ENCODE measurements around the gene FOXO3B. TPM values are rescaled to one million over a fixed set of nuclear protein-coding genes. Genes with fewer than 3 reads are reported as not detected.
"Not testable (repeated sequence)": the region's sequence is repeated elsewhere in the genome, so short reads cannot be mapped to it uniquely, and the experiment has no call there.

The FOXO3B gene
- total RNA-seq (1 to 10 TPM; 1.1 to 3.9 (median 3.6) TPM), polyA plus RNA-seq (under 1 TPM in 2 of 3 donors, not detected in 1; 0.25 to 0.37 TPM)
- long read RNA-seq, donor 1, partial matches to known transcripts: 0 of 1 reads
- long read RNA-seq, donor 1, other reads (novel, unspliced or antisense): 0 of 1 reads
- long read RNA-seq, donor 2, partial matches to known transcripts: 0 of 1 reads
- long read RNA-seq, donor 2, other reads (novel, unspliced or antisense): 0 of 1 reads
- long read RNA-seq, donor 3: 0 reads
- long read RNA-seq, donor 4: 0 reads
- long read RNA-seq, donor 5, partial matches to known transcripts: 0 of 2 reads
- long read RNA-seq, donor 5, other reads (novel, unspliced or antisense): 0 of 2 reads
- long read RNA-seq, donor 6, partial matches to known transcripts: 0 of 2 reads
- long read RNA-seq, donor 6, other reads (novel, unspliced or antisense): 0 of 2 reads
- long read RNA-seq, donor 7: 0 reads
- long read RNA-seq, donor 8: 0 reads
- long read RNA-seq, donor 9, partial matches to known transcripts: 0 of 4 reads
- long read RNA-seq, donor 9, other reads (novel, unspliced or antisense): 0 of 4 reads
- long read RNA-seq, donor 10: 0 reads

DNA sequence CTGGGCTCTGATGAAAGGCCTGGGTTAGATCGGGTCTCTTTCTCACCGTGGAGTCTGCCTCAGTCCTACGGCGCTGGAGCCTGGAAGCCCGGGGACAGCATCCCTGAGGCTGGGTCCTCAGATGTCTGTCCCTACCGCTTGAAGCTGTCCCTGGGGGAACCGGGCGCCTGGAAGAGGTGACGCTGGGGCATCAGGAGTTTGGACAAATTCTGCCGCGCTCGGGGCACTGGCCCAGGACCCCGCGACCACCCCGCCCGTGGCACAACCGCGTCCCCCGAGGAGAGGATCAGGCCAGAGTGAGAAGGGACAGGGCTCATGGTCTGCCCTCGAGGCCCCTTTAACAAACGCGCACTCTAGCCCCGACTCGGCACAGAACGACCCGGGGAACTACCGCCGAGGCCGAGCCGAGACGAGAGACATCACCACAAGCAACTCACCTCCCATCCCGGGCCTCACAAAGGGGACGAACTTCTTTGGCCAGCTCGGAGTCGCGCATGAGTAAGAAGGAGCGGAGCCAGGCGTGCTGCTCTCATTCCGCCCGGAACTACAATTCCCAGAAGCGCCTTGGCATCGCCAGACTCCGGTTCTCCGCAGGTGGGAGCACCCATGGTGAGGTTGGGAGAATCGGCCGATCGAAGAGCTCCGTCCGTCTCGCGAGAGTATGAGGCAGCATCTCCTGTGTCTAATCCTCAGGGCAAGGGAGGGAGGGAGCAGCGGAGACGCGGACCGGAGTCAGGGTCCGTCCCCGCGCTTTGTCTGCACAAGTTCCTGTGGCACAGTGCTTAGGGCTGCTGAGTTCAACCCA lies at the start of gene FOXO3B:
TSS of gene FOXO3B (minus strand) at position 548 of the 805 bp plus-strand sequence. CDS start 663 bp downstream, outside the sequence.
- Histone ChIP-seq H3K27ac (peak within 1 kb of the TSS in 3 of 5 donors; percentile 38 to 68 (median 53)), H3K36me3 (peaks cover 0 to 11% (median 2%) of the 10 kb centered on the region in 4 donors), H3K4me3 (peak within 1 kb of the TSS; percentile 50 to 65 (median 52))
- H3K27me3 ChIP-seq; intact Hi-C loops (cut with DNase I; ENCODE audit: low total_unique reads); H3K4me1 ChIP-seq; H3K9me3 ChIP-seq: not testable (repeated sequence)
- TF ChIP-seq POLR2AphosphoS5 (IDR thresholded peaks at IDR 0.05): peak in 1 of 3 donors; percentile 47
- peak; percentile 90 to 96 for DNase-seq
- WGBS, 5 donors: 0 to 1% (median 0%) methylated on average over 45 to 52 of the region's 58 CpGs; no CpG with 5 or more reads in 2 of the 5 donors

DNA sequence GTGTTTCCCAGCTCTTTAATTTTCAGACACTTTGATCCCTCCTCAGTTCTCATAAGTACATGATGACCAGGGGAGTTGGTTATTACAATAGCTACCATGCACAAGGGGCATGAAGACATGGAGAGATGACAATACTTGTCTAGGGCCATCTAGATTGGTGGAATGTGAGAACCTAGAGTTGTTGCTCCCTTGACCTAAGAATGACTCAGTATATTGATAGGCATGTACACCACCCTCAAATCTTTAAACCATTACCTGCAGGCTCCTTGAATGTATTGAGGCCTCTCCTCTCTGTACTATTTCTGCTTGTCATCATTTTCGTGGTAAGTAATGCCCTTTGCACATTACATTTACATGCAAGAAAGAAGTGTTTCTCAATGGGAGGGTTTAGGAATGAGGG lies 41.4 kb upstream of the FOXO3B start:
- H3K27ac ChIP-seq; H3K9me3 ChIP-seq; intact Hi-C loops (cut with DNase I; ENCODE audit: low total_unique reads); H3K36me3 ChIP-seq; H3K27me3 ChIP-seq; H3K4me1 ChIP-seq; H3K4me3 ChIP-seq; DNase-seq: not testable (repeated sequence)
- 57 to 90% (median 86%) methylated on average over 1 of the region's 1 CpG for WGBS, 5 donors

DNA sequence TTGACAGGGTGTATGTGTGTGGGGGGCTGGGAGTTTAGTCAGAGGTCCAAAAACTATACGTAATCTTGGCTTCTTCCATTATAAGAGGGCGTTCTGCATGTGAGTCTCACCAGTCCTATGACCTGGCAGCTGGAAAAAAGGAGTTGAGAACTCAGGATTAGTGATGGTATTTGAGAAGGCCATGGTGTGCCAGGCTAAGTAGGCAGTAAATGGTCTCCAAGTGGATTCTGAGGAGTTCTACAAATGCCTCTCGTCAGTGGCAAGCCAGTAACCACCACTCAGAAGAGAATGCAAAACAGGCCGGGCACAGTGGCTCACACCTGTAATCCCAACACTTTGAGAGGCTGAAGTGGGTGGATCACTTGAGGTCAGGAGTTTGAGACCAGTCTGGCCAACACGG lies 40.5 kb upstream of the FOXO3B start:
- H3K4me3 ChIP-seq; H3K27me3 ChIP-seq; H3K9me3 ChIP-seq; H3K4me1 ChIP-seq; intact Hi-C loops (cut with DNase I; ENCODE audit: low total_unique reads); H3K36me3 ChIP-seq: not testable (repeated sequence)
- peak overlapping the region in 2 of 5 donors; percentile 34 to 47 for H3K27ac ChIP-seq
- 65 to 86% (median 73%) methylated on average over 4 to 5 of the region's 5 CpGs for WGBS, 5 donors
- DNase-seq: peak in 1 of 2 donors; percentile 3

DNA sequence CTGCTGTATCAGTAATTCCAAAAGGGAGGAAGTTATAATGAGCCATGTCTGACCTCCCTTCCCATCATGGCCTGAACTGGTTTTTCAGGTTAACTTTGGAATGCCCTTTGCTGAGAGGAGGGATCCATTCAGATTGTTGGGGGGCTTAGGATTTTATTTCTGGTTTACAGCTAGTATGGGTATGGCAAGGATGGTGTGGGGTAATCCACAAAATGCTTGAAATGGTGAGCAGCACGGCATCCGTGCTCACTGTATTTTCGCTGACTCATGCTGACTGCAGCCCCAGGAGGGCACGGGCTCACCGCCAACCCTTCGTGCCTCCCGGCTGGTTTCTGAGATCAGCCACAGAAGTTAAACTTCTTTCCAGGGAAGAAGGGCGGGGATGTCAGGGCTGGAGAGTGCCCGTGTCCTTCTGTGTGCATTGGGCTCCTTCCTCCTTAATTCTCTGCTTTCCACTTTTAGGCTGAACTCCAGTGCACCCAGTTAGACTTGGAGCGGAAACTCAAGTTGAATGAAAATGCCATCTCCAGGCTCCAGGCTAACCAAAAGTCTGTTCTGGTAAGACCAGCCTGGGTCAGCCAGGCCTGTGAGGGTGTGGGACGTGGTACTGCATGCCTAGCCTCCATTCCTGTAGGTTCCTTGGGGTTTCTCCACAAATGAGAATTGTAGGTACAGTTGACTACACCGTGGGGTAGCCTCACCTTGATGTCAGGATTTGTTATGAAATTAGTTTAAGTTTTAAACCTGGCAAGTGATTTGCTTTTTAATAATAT lies 39.8 kb upstream of the FOXO3B start:
- H3K4me1 ChIP-seq; H3K9me3 ChIP-seq; DNase-seq; H3K27me3 ChIP-seq; H3K4me3 ChIP-seq; intact Hi-C loops (cut with DNase I; ENCODE audit: low total_unique reads); H3K36me3 ChIP-seq: not testable (repeated sequence)
- WGBS, 5 donors: 53 to 88% (median 65%) methylated on average over 1 to 2 of the region's 12 CpGs
- peak overlapping the region in 2 of 5 donors; percentile 42 to 47 for H3K27ac ChIP-seq

DNA sequence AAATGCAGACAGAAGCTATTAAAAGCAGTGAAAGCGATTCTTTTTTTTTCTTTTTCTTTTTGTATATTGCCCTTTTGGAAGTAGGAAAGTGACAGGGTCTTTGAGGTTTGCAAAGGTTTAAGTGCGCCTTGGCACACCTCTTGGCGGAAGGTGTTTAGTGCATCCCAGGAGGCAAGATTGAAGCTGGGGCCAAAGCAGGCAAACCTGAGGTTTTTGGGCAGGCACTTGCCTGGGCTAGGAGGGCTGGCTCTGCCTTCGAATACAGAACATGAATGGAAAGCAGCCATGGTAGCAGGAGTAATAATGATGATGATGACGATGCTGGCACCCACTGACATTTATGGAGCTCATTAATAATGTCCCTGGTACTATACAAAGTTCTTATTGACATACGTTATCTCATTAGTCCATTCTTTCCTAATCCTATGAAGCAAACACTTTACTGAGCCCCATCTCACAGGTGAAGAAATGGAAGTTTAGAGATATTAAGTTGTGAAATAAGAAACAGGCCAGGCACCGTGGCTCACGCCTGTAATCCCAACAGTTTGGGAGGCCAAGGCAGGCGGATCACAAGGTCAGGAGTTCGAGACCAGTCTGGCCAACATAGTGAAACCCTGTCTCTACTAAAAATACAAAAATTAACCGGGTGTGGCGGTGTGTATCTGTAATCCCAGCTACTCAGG lies 37.5 kb upstream of the FOXO3B start:
- 40 to 65% (median 46%) methylated on average over 10 to 12 of the region's 12 CpGs for WGBS, 5 donors
- H3K4me1 ChIP-seq; intact Hi-C loops (cut with DNase I; ENCODE audit: low total_unique reads); H3K27me3 ChIP-seq; H3K4me3 ChIP-seq; H3K9me3 ChIP-seq; H3K36me3 ChIP-seq: not testable (repeated sequence)
- peak overlapping the region; percentile 28 to 76 (median 60) for H3K27ac ChIP-seq
- peak in 1 of 2 donors; percentile 7 for DNase-seq

DNA sequence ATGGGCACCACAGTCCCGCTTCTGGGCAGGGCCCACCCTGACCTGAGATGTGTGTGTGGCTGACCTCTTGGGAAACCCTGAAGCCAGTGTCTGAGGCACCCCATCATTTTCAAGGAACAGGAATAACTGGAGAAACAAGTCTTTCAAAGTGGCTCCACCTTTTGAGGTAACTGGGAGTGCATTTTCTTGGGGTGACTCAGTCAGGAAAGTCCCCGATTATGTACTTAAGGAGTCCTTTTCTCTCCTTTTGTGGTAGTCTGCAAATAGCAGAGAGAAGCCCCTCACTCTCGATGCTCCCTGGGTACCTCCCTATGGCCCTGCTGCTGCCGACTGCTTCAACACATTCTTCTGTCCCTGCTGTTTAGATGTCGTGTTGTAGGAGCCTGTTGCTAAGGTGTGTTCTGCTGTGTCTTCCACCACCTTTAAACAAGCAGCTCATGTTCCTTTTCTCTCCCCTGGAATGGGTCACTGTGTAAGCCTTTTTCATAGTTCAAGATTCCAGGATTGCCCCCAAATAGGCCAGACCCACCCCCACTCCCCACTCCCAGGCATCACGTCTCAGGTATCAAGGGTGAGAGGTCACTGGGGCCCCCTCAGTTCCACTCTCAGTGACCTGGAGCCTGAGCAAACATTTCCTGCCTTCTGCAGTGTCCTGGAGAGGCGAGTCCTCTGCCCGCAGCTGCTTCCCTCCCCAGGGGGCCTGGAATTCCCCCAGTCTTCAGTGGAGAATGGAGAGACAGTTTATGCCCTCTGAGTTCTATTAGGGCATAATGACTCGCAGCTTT lies 36.7 kb upstream of the FOXO3B start:
- H3K27ac ChIP-seq: peak overlapping the region; percentile 20 to 76 (median 60)
- 24 to 37% (median 29%) methylated on average over 5 to 8 of the region's 9 CpGs for WGBS, 5 donors

More for the DNA sequence above, 36.7 kb upstream of the FOXO3B start:
- H3K27me3 ChIP-seq; H3K9me3 ChIP-seq; intact Hi-C loops (cut with DNase I; ENCODE audit: low total_unique reads); H3K4me1 ChIP-seq; H3K36me3 ChIP-seq; H3K4me3 ChIP-seq: not testable (repeated sequence)
- DNase-seq: peak in 1 of 2 donors; percentile 78

Measured in stomach (tissue), 19 donors.